Peyer's patch (tissue), 4 donors: ENCODE results near the gene GCN1. TPM values are rescaled to one million over a fixed set of nuclear protein-coding genes. Genes with fewer than 3 reads are reported as not detected.

Source experiments
- DNase-seq, 3 donors: peaks; one replicate each; pipeline ENCODE4 v3.0.0-alpha.2; 2017 to 2019
- H3K27ac ChIP-seq, 4 donors: fragments of 200-600 bp; sonication (generic); one replicate each; pipeline ENCODE4 v1.5.1; 2016 to 2019
- H3K27me3 ChIP-seq, 2 donors: fragments of 200-600 bp; sonication (generic); one replicate each; pipeline ENCODE4 v1.5.1; 2019
- H3K36me3 ChIP-seq, 3 donors: fragments of 200-600 bp; sonication (generic); one replicate each; pipeline ENCODE4 v1.5.1; 2016 to 2019
- H3K4me1 ChIP-seq, 4 donors: fragments of 200-600 bp; sonication (generic); one replicate each; pipeline ENCODE4 v1.5.1; 2016 to 2019
- H3K4me3 ChIP-seq, 4 donors: fragments of 200-600 bp; sonication (generic); 1 replicate in 3 of 4; 2 replicates in 1 of 4; pipeline ENCODE4 v1.5.1; 2016 to 2019; ENCODE audit warnings: mild to moderate bottlenecking in 1 of 4
- H3K9me3 ChIP-seq, 4 donors: fragments of 200-600 bp; sonication (generic); one replicate each; pipeline ENCODE4 v1.5.1; 2016 to 2019; ENCODE audit warnings: mild to moderate bottlenecking in 1 of 4
- CTCF ChIP-seq, 6 experiments: fragments of 450-650 bp in 4 of 6; fragments of 200-600 bp in 2 of 6; sonication (generic) in 1 of 6; IDR thresholded peaks; one replicate each; pipeline ENCODE4 v1.5.1; 2017 to 2019; ENCODE audit warnings: antibody characterized with exemption in 6 of 6, mild to moderate bottlenecking in 3 of 6, moderate library complexity in 1 of 6
- POLR2A ChIP-seq, 2 donors: fragments of 450-650 bp; IDR thresholded peaks; one replicate each; pipeline ENCODE4 v1.5.1; 2017; ENCODE audit warnings: antibody characterized with exemption in 2 of 2, mild to moderate bottlenecking in 2 of 2, moderate library complexity in 2 of 2
- total RNA-seq, 4 donors: library from RNA; depleted of rRNA; stranded (reverse); fragments of >200 nt; gene quantifications; one replicate each; pipeline ENCODE4 v1.1.0, GENCODE V29; 2016

The GCN1 gene
- total RNA-seq, 4 donors from 2014 or later = 64.1 to 171 (median 126) TPM

- H3K27ac ChIP-seq = no peak overlapping the region
- no peak for DNase-seq
- peaks cover 0 to 100% (median 4%) of the 10 kb centered on the region in 3 donors for H3K36me3 ChIP-seq
- H3K27me3 ChIP-seq = no peaks in the 10 kb centered on the region
- no peak overlapping the region for H3K4me3 ChIP-seq
- no peaks in the 10 kb centered on the region for H3K9me3 ChIP-seq
- no peaks in the 10 kb centered on the region for H3K4me1 ChIP-seq
- TF ChIP-seq CTCF (IDR thresholded peaks at IDR 0.05) (no peak), POLR2A (IDR thresholded peaks at IDR 0.05) (no peak)
Measured at GRCh38 chr12:120172053-120172452, 22.5 kb downstream of the GCN1 start.

- Histone ChIP-seq H3K4me1 (no peaks in the 10 kb centered on the region), H3K27me3 (no peaks in the 10 kb centered on the region), H3K27ac (no peak overlapping the region), H3K4me3 (no peak overlapping the region), H3K9me3 (no peaks in the 10 kb centered on the region), H3K36me3 (peaks cover 0 to 97% (median 4%) of the 10 kb centered on the region in 3 donors)
- no peak for DNase-seq
- TF ChIP-seq POLR2A (IDR thresholded peaks at IDR 0.05) (no peak), CTCF (IDR thresholded peaks at IDR 0.05) (no peak)
Measured at GRCh38 chr12:120170631-120171030, 23.9 kb downstream of the GCN1 start.

- Histone ChIP-seq H3K36me3 (peaks cover 0 to 97% (median 4%) of the 10 kb centered on the region in 3 donors), H3K9me3 (no peaks in the 10 kb centered on the region), H3K4me3 (no peak overlapping the region), H3K27ac (no peak overlapping the region), H3K4me1 (no peaks in the 10 kb centered on the region), H3K27me3 (no peaks in the 10 kb centered on the region)
- TF ChIP-seq CTCF (IDR thresholded peaks at IDR 0.05) = no peak
- TF ChIP-seq POLR2A (IDR thresholded peaks at IDR 0.05) = no peak
- DNase-seq = no peak
Measured at GRCh38 chr12:120169946-120170345, 24.6 kb downstream of the GCN1 start.

GRCh38 chr12:120168337-120168736 is 26.2 kb downstream of the GCN1 start:
- no peaks in the 10 kb centered on the region for H3K27me3 ChIP-seq

GRCh38 chr12:120167529-120168095 is 26.9 kb downstream of the GCN1 start:
- H3K9me3 ChIP-seq = no peaks in the 10 kb centered on the region
- no peak overlapping the region for H3K4me3 ChIP-seq
- no peaks in the 10 kb centered on the region for H3K27me3 ChIP-seq
- TF ChIP-seq POLR2A (IDR thresholded peaks at IDR 0.05) = no peak
- TF ChIP-seq CTCF (IDR thresholded peaks at IDR 0.05) = no peak
- H3K36me3 ChIP-seq = peaks cover 0 to 91% (median 4%) of the 10 kb centered on the region in 3 donors
- H3K27ac ChIP-seq = no peak overlapping the region
- no peak for DNase-seq
- H3K4me1 ChIP-seq = no peaks in the 10 kb centered on the region

More at GRCh38 chr12:120168337-120168736, 26.2 kb downstream of the GCN1 start:
- H3K36me3 ChIP-seq = peaks cover 0 to 91% (median 4%) of the 10 kb centered on the region in 3 donors
- no peak overlapping the region for H3K27ac ChIP-seq
- no peak for DNase-seq
- H3K4me1 ChIP-seq = no peaks in the 10 kb centered on the region
- TF ChIP-seq CTCF (IDR thresholded peaks at IDR 0.05) = no peak
- H3K4me3 ChIP-seq = no peak overlapping the region
- no peaks in the 10 kb centered on the region for H3K9me3 ChIP-seq

- H3K27me3 ChIP-seq = no peaks in the 10 kb centered on the region
- TF ChIP-seq CTCF (IDR thresholded peaks at IDR 0.05) (no peak), POLR2A (IDR thresholded peaks at IDR 0.05) (no peak)
- no peak for DNase-seq
- peaks cover 0 to 91% (median 0%) of the 10 kb centered on the region in 3 donors for H3K36me3 ChIP-seq
- H3K4me1 ChIP-seq = no peaks in the 10 kb centered on the region
- H3K27ac ChIP-seq = no peak overlapping the region
- no peak overlapping the region for H3K4me3 ChIP-seq
- no peaks in the 10 kb centered on the region for H3K9me3 ChIP-seq
Measured at GRCh38 chr12:120164293-120164692, 30.2 kb downstream of the GCN1 start.
